Measurements from ENCODE around the gene MAD1L1. TPM values are rescaled to one million over a fixed set of nuclear protein-coding genes. Genes with fewer than 3 reads are reported as not detected.

Gene MAD1L1
- total and polyA plus RNA-seq, 2 of the 4 experiments (the other 2 are of a cell fraction) = 29.0 to 40.9 TPM

DNA sequence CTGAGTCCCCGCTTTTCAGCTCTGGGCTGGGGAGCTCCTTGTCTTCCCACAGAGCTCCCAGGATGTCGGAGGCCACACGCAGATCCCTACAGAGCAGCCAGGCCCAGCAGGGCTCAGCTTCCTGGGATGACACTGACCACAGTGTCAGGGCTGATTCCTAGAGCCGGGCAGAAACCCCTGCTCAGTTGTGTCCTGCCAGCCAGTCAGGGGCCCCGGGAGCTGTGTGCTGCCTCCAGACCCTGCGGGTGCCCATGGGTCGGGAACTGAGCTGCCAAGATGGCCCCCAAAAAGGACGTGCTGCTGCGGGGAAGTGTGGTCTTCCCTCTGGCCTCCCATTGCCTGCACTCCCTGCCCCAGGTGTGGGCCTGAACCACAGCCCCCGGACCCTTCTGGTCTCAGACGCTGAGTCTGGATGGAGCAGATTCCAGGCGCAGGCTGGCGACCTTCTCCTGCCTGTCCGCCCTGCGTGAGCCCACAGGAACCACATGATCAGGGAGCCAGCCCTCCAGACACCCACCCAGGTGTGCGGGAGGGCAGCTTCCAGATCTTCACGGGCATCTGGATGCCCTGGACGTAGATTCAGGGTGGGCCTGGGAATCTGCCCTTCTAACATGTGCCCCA lies 217.4 kb downstream of the MAD1L1 start:
- ChIA-PET POLR2A (ENCODE audit: unreplicated experiment) (no interaction called here), CTCF (no interaction called here)
- no peak overlapping the region for H2BK15ac ChIP-seq (ENCODE audit: low read depth, low read length)
- peak overlapping the region; percentile 9 for H2AK9ac ChIP-seq (replicated peaks; ENCODE audit: low read depth, low read length, poor library complexity)
- H2BK5ac ChIP-seq (ENCODE audit: low read depth, low read length, poor library complexity, severe bottlenecking) = no peak overlapping the region
- no peak overlapping the region for H3K27ac ChIP-seq (ENCODE audit: insufficient read depth, low read length)
- no peak overlapping the region for H2AK5ac ChIP-seq (ENCODE audit: low read depth, low read length)
- H3K27me3 ChIP-seq (ENCODE audit: control insufficient read depth, insufficient read depth, low read length) = no peaks in the 10 kb centered on the region
- no peak overlapping the region for H3K9ac ChIP-seq (ENCODE audit: low read depth, low read length)
- no peak overlapping the region for H2BK20ac ChIP-seq (ENCODE audit: low read depth, low read length)
- peaks cover 24% of the 10 kb centered on the region for H3K4me1 ChIP-seq (ENCODE audit: control insufficient read depth, insufficient read depth, low read length)
- no peak overlapping the region for H4K91ac ChIP-seq (ENCODE audit: insufficient read depth, low read depth, low read length)
- intact Hi-C loops (cut with micrococcal nuclease) (no loop called here), in situ Hi-C loops (cut with MboI; ENCODE audit: low sequenced_read_pairs) (no loop called here), dilution Hi-C loops (cut with HindIII; ENCODE audit: low sequenced_read_pairs, unreplicated experiment) (no loop called here)
- H4K5ac ChIP-seq (ENCODE audit: low read depth, low read length) = no peak overlapping the region
- TF ChIP-seq MAZ (IDR thresholded peaks at IDR 0.05; ENCODE audit: borderline replicate concordance, low read depth, low read length) (no peak), NFE2L2 (IDR thresholded peaks at IDR 0.05; ENCODE audit: low read depth, low read length) (no peak), RFX5 (IDR thresholded peaks at IDR 0.05; ENCODE audit: low read depth, low read length) (no peak), ELK1 (IDR thresholded peaks at IDR 0.05; ENCODE audit: borderline replicate concordance, low read depth, low read length) (no peak), CEBPB (IDR thresholded peaks at IDR 0.05; ENCODE audit: low read depth, low read length) (no peak), FOS (IDR thresholded peaks at IDR 0.05; ENCODE audit: low read depth, low read length) (no peak), RCOR1 (IDR thresholded peaks at IDR 0.05; ENCODE audit: insufficient replicate concordance, low read length) (no peak)
- H3K79me1 ChIP-seq (ENCODE audit: low read depth in 1 of 2, low read length in 2 of 2) = peaks cover 0 to 18% of the 10 kb centered on the region in 2 experiments
- no peak overlapping the region for H4K8ac ChIP-seq (ENCODE audit: low read depth in 2 of 2, low read length in 2 of 2)
- H4K20me1 ChIP-seq (ENCODE audit: insufficient read depth, low read length) = no peaks in the 10 kb centered on the region; the same call in 1 of the 2 replicates
- H3K56ac ChIP-seq (ENCODE audit: extremely low read depth, insufficient read depth, low read length) = no peak overlapping the region
- no peak overlapping the region for H3K4me3 ChIP-seq (ENCODE audit: insufficient read depth, low read depth, low read length)
- H2BK120ac ChIP-seq (ENCODE audit: low read depth, low read length) = no peak overlapping the region
- H3K18ac ChIP-seq (ENCODE audit: low read depth, low read length) = no peak overlapping the region
- H3K9me3 ChIP-seq (ENCODE audit: control insufficient read depth, insufficient read depth, low read length) = no peaks in the 10 kb centered on the region
- H3K4ac ChIP-seq (ENCODE audit: low read depth, low read length) = no peak overlapping the region
- BruUV-seq (replicated peaks) = no TSS peak
- no peak for DNase-seq
- no peak overlapping the region for H3K23ac ChIP-seq (ENCODE audit: low read depth, low read length)
- H3K9me1 ChIP-seq (ENCODE audit: insufficient read depth, low read length) = peaks cover 15% of the 10 kb centered on the region
- H3K14ac ChIP-seq (replicated peaks; ENCODE audit: low read depth, low read length) = no peak overlapping the region
- H3K36me3 ChIP-seq (ENCODE audit: control insufficient read depth, insufficient read depth, low read length) = 0 out of 2 replicates have a peak, but pooled peaks cover 2% of the 10 kb centered on the region
- ATAC-seq (ENCODE audit: low read depth) = no peak
- H3K4me2 ChIP-seq (ENCODE audit: low read depth, low read length) = no peak overlapping the region
- H2AFZ ChIP-seq (replicated peaks; ENCODE audit: low read length, poor library complexity) = no peak overlapping the region
- 96% methylated on average over 15 of the region's 18 CpGs; no CpG with 5 or more reads in 1 of the 2 experiments for WGBS, 2 experiments (ENCODE audit: extremely low coverage in 2 of 2, insufficient read length in 1 of 2)
